HFFc6 (cell line): ENCODE data around the gene PKD1L1. TPM values are rescaled to one million over a fixed set of nuclear protein-coding genes. Genes with fewer than 3 reads are reported as not detected.

Source experiments
- DNase-seq: peaks from one replicate; pipeline ENCODE4 v3.0.0-alpha.2; 2018
- H3K27ac Mint-ChIP-seq: 2 replicates; pipeline ENCODE4 v1.8.0; 2020; ENCODE audit warnings: mild to moderate bottlenecking, mixed read lengths
- H3K27me3 Mint-ChIP-seq: 2 replicates; pipeline ENCODE4 v1.8.0; 2021; ENCODE audit warnings: mild to moderate bottlenecking, moderate library complexity, mixed read lengths; ENCODE audit not compliant: insufficient read depth
- H3K36me3 Mint-ChIP-seq: 2 replicates; pipeline ENCODE4 v1.8.0; 2021; ENCODE audit warnings: low read depth, mixed read lengths
- H3K4me1 Mint-ChIP-seq: 2 replicates; pipeline ENCODE4 v1.8.0; 2020; ENCODE audit warnings: low read depth, mixed read lengths
- H3K4me3 Mint-ChIP-seq: 2 replicates; pipeline ENCODE4 v1.8.0; 2020; ENCODE audit warnings: mild to moderate bottlenecking, moderate library complexity, mixed read lengths
- H3K9me3 Mint-ChIP-seq: 2 replicates; pipeline ENCODE4 v1.8.0; 2020; ENCODE audit warnings: mild to moderate bottlenecking, mixed read lengths
- total RNA-seq, 6 experiments: library from RNA; stranded (reverse); fragmentation: NEBNext Ultra II Directional; extraction: Animal tissue kit (Norgen Biotek cat#: 25700); gene quantifications; 2 replicates in 1 of 6; 3 replicates in 5 of 6; pipeline ENCODE4 v1.2.3, GENCODE V29; 2021
- TF ChIP-seq, protein P1 (sequence below): fragments of 200-600 bp; sonication (generic); IDR thresholded peaks from 2 replicates; pipeline ENCODE4 v1.5.0; 2021; ENCODE audit warnings: antibody characterized with exemption, mild to moderate bottlenecking

PKD1L1 gene
- total RNA-seq, 6 experiments from 2014 or later: 0.03 to 0.14 TPM; not detected in 4

DNA sequence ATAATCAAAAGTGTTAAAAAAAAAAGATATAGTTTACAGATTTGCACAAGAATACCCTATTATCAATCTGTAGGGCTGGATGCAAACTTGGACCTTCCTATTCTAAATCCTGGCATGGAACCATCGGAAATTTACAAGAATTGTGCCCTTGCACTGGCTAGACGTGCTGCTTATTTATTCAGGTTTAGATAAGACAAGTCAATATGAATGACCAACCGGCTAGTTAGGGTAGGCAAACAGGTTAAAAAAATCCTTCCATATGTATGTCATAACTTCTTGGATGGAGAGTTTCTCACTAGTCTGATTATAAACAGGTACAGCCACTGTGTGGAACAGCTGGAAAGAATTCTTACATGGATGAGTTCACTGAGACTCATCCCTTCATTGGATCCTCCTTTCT lies 41.4 kb downstream of the PKD1L1 start:
- TF ChIP-seq, protein P1, sequence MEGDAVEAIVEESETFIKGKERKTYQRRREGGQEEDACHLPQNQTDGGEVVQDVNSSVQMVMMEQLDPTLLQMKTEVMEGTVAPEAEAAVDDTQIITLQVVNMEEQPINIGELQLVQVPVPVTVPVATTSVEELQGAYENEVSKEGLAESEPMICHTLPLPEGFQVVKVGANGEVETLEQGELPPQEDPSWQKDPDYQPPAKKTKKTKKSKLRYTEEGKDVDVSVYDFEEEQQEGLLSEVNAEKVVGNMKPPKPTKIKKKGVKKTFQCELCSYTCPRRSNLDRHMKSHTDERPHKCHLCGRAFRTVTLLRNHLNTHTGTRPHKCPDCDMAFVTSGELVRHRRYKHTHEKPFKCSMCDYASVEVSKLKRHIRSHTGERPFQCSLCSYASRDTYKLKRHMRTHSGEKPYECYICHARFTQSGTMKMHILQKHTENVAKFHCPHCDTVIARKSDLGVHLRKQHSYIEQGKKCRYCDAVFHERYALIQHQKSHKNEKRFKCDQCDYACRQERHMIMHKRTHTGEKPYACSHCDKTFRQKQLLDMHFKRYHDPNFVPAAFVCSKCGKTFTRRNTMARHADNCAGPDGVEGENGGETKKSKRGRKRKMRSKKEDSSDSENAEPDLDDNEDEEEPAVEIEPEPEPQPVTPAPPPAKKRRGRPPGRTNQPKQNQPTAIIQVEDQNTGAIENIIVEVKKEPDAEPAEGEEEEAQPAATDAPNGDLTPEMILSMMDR: no peak
- H3K4me3 Mint-ChIP-seq: no peak overlapping the region
- no peaks in the 10 kb centered on the region for H3K36me3 Mint-ChIP-seq
- no peak overlapping the region for H3K27ac Mint-ChIP-seq
- H3K9me3 Mint-ChIP-seq: no peaks in the 10 kb centered on the region
- peaks cover 10% of the 10 kb centered on the region for H3K27me3 Mint-ChIP-seq
- peaks cover 6% of the 10 kb centered on the region for H3K4me1 Mint-ChIP-seq
- no peak for DNase-seq

DNA sequence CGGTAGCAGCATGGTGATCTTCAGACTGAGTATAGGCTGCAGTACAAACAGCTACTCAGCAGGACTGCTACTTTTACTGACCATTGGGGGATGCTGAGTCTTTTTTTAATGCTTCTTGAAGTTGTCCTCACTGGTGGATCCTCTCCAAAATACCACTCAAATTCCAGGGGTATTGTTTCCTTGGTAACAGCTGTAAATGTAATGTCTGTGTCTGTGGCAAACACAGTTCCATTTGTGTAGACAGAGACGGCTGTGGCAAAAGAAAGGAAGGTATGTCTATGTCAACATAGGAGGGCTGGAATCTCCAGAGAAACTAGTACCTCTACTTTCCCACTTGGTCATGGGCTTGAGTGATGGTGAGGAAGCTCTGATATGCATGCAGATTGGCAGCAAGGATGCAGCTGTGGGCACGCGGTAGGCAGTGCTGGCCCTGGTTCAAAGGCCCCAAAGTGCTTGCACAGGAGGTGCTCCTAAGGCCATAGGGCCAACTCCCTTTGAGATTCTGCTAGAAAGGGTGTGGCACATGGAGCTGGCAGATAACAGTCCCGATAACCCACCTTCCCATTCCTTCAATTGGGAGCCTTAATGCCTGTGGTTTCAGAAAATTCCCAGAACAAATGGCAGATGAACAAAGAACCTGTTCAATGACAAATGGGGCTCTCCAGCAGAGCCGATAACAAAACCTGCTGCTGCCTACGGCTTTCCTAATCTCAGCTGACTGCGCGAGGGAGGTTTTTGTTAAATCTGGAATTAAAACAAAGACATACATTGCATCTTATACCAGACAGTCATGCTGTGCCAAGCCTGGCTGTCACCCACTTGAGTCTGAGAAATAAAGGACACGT lies 43.0 kb downstream of the PKD1L1 start:
- Mint-ChIP-seq H3K4me3 (no peak overlapping the region), H3K27ac (no peak overlapping the region), H3K36me3 (no peaks in the 10 kb centered on the region), H3K4me1 (peaks cover 13% of the 10 kb centered on the region), H3K9me3 (no peaks in the 10 kb centered on the region), H3K27me3 (peaks cover 13% of the 10 kb centered on the region)
- no peak for DNase-seq
- TF ChIP-seq, protein P1: no peak

DNA sequence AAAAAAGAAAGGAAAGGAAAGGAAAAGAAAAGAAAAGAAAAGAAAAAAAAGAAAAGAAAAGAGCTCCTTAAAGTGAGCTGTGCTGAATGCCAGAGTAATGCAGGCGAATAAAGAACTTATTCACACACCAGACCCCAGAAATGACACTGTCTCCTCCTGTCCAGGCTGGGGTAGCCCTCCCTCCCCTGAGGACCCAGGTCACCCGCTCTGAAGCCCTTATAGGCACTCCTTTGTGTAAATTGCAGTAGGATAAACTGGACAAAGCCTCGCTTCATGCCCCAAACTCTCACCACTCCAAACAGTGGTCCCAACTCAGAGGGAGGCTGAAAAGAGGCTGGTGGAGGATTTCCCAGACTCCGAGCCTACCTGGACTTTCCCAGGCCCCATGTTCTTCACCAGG lies 46.3 kb downstream of the PKD1L1 start:
- TF ChIP-seq, protein P1: no peak
- Mint-ChIP-seq H3K27ac (peak overlapping the region; percentile 62; the same call in 1 of the 2 replicates), H3K9me3 (no peaks in the 10 kb centered on the region), H3K4me3 (peak overlapping the region; percentile 60), H3K4me1 (peaks cover 16% of the 10 kb centered on the region), H3K27me3 (peaks cover 11% of the 10 kb centered on the region), H3K36me3 (no peaks in the 10 kb centered on the region)
- no peak for DNase-seq

DNA sequence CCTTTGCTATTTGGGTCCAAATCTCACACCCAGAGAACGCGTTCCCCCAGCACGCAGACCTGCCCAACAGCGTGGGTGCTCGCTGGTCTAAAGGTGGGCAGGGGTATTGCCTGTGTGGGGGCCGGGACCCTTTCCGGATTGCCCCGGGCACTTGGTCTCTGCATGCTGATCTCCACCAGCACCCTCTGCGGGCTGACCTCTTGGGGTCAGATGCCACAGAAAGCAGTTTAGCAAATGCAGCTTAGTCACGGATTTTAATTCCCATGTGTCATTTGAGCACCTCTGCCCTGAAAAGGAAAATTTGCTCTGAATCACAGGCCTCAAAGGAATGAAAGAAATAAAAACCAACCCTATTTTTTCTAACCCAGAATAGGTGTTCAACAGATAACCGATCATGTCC lies 46.7 kb downstream of the PKD1L1 start:
- TF ChIP-seq, protein P1: no peak
- Mint-ChIP-seq H3K9me3 (no peaks in the 10 kb centered on the region), H3K27ac (peak overlapping the region; percentile 62; the same call in 1 of the 2 replicates), H3K27me3 (peaks cover 11% of the 10 kb centered on the region), H3K4me1 (peaks cover 16% of the 10 kb centered on the region), H3K36me3 (no peaks in the 10 kb centered on the region), H3K4me3 (peak overlapping the region; percentile 60)
- peak; percentile 47 for DNase-seq

DNA sequence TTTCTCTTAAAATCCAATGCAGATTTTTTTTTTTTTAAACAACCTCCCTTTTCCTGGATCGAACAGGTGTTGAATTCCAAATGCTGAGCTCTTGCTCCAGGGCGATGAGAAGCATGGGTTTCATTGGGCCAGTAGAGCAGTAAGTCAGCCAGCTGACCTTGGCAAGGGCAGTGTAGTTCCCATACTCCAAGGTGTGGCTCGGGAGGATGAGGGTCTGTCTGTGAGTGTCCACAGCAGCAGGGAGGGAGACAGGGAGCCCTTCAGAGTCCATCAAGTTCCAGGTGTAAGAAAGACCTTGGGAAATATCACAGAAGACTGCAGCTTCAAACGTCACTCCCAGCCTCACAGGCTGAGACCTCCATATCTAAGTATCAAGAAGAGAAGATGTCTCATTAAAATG lies 50.4 kb downstream of the PKD1L1 start:
- TF ChIP-seq, protein P1: no peak
- H3K9me3 Mint-ChIP-seq: no peaks in the 10 kb centered on the region
- H3K4me3 Mint-ChIP-seq: no peak overlapping the region
- no peaks in the 10 kb centered on the region for H3K36me3 Mint-ChIP-seq
- no peak overlapping the region for H3K27ac Mint-ChIP-seq
- peaks cover 7% of the 10 kb centered on the region for H3K27me3 Mint-ChIP-seq
- H3K4me1 Mint-ChIP-seq: peaks cover 16% of the 10 kb centered on the region
- DNase-seq: no peak
